NOMO-1 (cell line): Measurements from ENCODE around the gene TENM3.
"Not testable (repeated sequence)": the region's sequence is repeated elsewhere in the genome, so short reads cannot be mapped to it uniquely, and the experiment has no call there.

Experiments
- DNase-seq, 2 experiments: peaks; one replicate each; lab custom pipeline; 2025; ENCODE audit not compliant: unreplicated experiment in 2 of 2; lab: John Stamatoyannopoulos, UW

TENM3 gene

GRCh38 chr4:182225257-182225852 lies 17.8 kb upstream of the TENM3 start:
- no peak for DNase-seq

GRCh38 chr4:182227611-182228010 lies 15.6 kb upstream of the TENM3 start:
- no peak for DNase-seq

GRCh38 chr4:182228991-182229577 lies 14.1 kb upstream of the TENM3 start:
- no peak for DNase-seq

- no peak for DNase-seq
Measured at GRCh38 chr4:182230256-182230655, 12.9 kb upstream of the TENM3 start.

GRCh38 chr4:182231080-182231479 lies 12.1 kb upstream of the TENM3 start:
- DNase-seq, result no peak

GRCh38 chr4:182231496-182231895 lies 11.7 kb upstream of the TENM3 start:
- DNase-seq, result no peak

- DNase-seq, result no peak
Measured at GRCh38 chr4:182233310-182234090, 9.7 kb upstream of the TENM3 start.

GRCh38 chr4:182235021-182235795 lies 8.0 kb upstream of the TENM3 start:
- DNase-seq, result no peak

GRCh38 chr4:182236186-182236585 lies 7.0 kb upstream of the TENM3 start:
- no peak for DNase-seq

GRCh38 chr4:182237010-182237409 lies 6.2 kb upstream of the TENM3 start:
- not testable (repeated sequence) for DNase-seq

- no peak for DNase-seq
Measured at GRCh38 chr4:182238355-182238931, 4.8 kb upstream of the TENM3 start.

- no peak for DNase-seq
Measured at GRCh38 chr4:182240161-182241130, 2.8 kb upstream of the TENM3 start.

GRCh38 chr4:182242260-182242659 lies 942 bp upstream of the TENM3 start:
- DNase-seq, result not testable (repeated sequence)

- DNase-seq, result no peak
Measured at GRCh38 chr4:182242787-182243186, 415 bp upstream of the TENM3 start.

GRCh38 chr4:182245041-182245440 lies 1.8 kb downstream of the TENM3 start:
- no peak for DNase-seq

GRCh38 chr4:182245541-182246215 lies 2.5 kb downstream of the TENM3 start:
- no peak for DNase-seq

- no peak for DNase-seq
Measured at GRCh38 chr4:182246401-182247205, 3.4 kb downstream of the TENM3 start.

- no peak for DNase-seq
Measured at GRCh38 chr4:182248295-182248694, 5.1 kb downstream of the TENM3 start.
